SK-N-MC (cell line): ENCODE results near the gene OR2B2.

Experiments
- EZH2 ChIP-seq: fragments of 200-600 bp; sonication (generic); IDR thresholded peaks from one replicate; pipeline ENCODE4 v1.6.1; 2017; ENCODE audit warnings: antibody characterized with exemption
- POLR2AphosphoS5 ChIP-seq: IDR thresholded peaks from 2 replicates; pipeline ENCODE4 v1.6.1; 2012; ENCODE audit warnings: mild to moderate bottlenecking, low read depth, low read length, borderline replicate concordance

DNA sequence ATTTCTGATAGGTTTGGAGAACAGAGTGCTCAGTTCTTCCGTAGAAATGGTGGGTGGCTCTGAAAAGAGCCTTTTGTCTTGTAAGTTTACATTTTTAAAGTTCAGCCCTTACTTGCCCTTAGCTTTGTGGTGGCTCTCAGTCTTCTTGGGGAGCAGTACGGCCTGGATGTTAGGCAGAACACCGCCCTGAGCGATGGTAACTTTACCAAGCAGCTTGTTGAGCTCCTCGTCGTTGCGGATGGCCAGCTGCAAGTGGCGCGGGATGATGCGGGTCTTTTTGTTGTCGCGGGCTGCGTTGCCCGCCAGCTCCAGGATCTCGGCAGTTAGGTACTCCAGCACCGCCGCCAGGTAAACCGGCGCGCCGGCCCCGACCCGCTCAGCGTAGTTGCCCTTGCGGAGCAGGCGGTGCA is 19.5 kb downstream of the OR2B2 start:
- no peak for TF ChIP-seq EZH2
- no peak for TF ChIP-seq POLR2AphosphoS5
